HG02852 (cell line): ENCODE results near the gene YPEL5.

ENCODE experiments used
- ATAC-seq: cut with Tn5 transposase; IDR thresholded peaks from one replicate; pipeline ENCODE4 v1.9.1; 2021; ENCODE audit warnings: mild to moderate bottlenecking, moderate library complexity; ENCODE audit not compliant: unreplicated experiment

YPEL5 gene

GRCh38 chr2:30201990-30202389, 55.2 kb downstream of the YPEL5 start:
- ATAC-seq: no peak

- no peak for ATAC-seq
Measured at GRCh38 chr2:30203156-30203555, 56.3 kb downstream of the YPEL5 start.

- ATAC-seq: no peak
Measured at GRCh38 chr2:30204281-30204680, 57.5 kb downstream of the YPEL5 start.

- no peak for ATAC-seq
Measured at GRCh38 chr2:30205456-30205855, 58.6 kb downstream of the YPEL5 start.

- ATAC-seq: no peak
Measured at GRCh38 chr2:30206461-30207430, 59.9 kb downstream of the YPEL5 start.

- ATAC-seq: no peak
Measured at GRCh38 chr2:30208453-30208852, 61.6 kb downstream of the YPEL5 start.

GRCh38 chr2:30209227-30209626, 62.4 kb downstream of the YPEL5 start:
- no peak for ATAC-seq
